ENCODE measurements around the gene JARID2. TPM values are rescaled to one million over a fixed set of nuclear protein-coding genes. Genes with fewer than 3 reads are reported as not detected.

JARID2 gene
- total and polyA plus RNA-seq, 2 of the 13 experiments (the other 11 are each of a cell fraction or from before 2014, with no cell fraction given) = 7.5 to 10.3 TPM

- TF ChIP-seq SNAPC4 (CRISPR knock-in tag; IDR thresholded peaks at IDR 0.05) (no peak), CBX2 (IDR thresholded peaks at IDR 0.05; ENCODE audit: low read depth, low read length) (no peak), CBX2 (CRISPR knock-in tag; IDR thresholded peaks at IDR 0.05; ENCODE audit: low read depth) (no peak), HIVEP1 (CRISPR knock-in tag; IDR thresholded peaks at IDR 0.05) (no peak), KMT2B (CRISPR knock-in tag; IDR thresholded peaks at IDR 0.05) (no peak), ZNF33A (CRISPR knock-in tag; IDR thresholded peaks at IDR 0.05; ENCODE audit: borderline replicate concordance) (no peak), FLYWCH1 (CRISPR knock-in tag; IDR thresholded peaks at IDR 0.05) (no peak)
Observed at GRCh38 chr6:15425947-15426346, 180.1 kb downstream of the JARID2 start (continued).

GRCh38 chr6:15426395-15426794 is 180.5 kb downstream of the JARID2 start:
- Histone ChIP-seq H2AFZ (ENCODE audit: low read length) (no peak overlapping the region), H3K79me2 (ENCODE audit: insufficient read depth, low read length) (peaks cover 4% of the 10 kb centered on the region), H3K9ac (ENCODE audit: insufficient read depth, low read depth, low read length) (no peak overlapping the region), H3K27ac (ENCODE audit: extremely low read length, insufficient read depth, low read length) (no peak overlapping the region), H3K9me3 (ENCODE audit: low read length) (no peaks in the 10 kb centered on the region), H3K27me3 (ENCODE audit: control insufficient read depth in 1 of 2, insufficient read depth in 2 of 2, low read length in 2 of 2) (no peaks in the 10 kb centered on the region), H3K4me2 (ENCODE audit: low read depth, low read length) (no peak overlapping the region), H3K4me3 (replicated peaks in 1 of 3; ENCODE audit: insufficient read depth in 1 of 3, low read depth in 2 of 3, low read length in 3 of 3) (no peak overlapping the region), H3K36me3 (replicated peaks in 1 of 2; ENCODE audit: control insufficient read depth in 1 of 2, insufficient read depth in 2 of 2, low read length in 2 of 2) (no peaks in the 10 kb centered on the region), H3K4me1 (ENCODE audit: insufficient read depth, low read length) (peaks cover 37% of the 10 kb centered on the region), H4K20me1 (ENCODE audit: insufficient read depth, low read length) (peaks cover 15% of the 10 kb centered on the region; the same call in 1 of the 2 replicates)
- ATAC-seq = no peak
- 98% methylated on average over 2 of the region's 2 CpGs for WGBS (ENCODE audit: low lambda C conversion rate)
- intact Hi-C loops (cut with micrococcal nuclease; ENCODE audit: unreplicated experiment) (no loop called here), in situ Hi-C loops (cut with HindIII; ENCODE audit: extremely low pct_ligation_motif_present, low pct_unique_long_range_greater_than_20kb) (no loop called here)
- BruUV-seq (replicated peaks) = no TSS peak
- ChIA-PET POLR2A (no interaction called here), CTCF (ENCODE audit: low intra/inter-chr PET ratio, low total read pairs) (no interaction called here)
- no peak for TF ChIP-seq IRX3 (CRISPR knock-in tag; IDR thresholded peaks at IDR 0.05; ENCODE audit: borderline replicate concordance, low read depth)
- no peak for TF ChIP-seq BCL3 (CRISPR knock-in tag; IDR thresholded peaks at IDR 0.05)
- TF ChIP-seq ZNF605 (CRISPR knock-in tag; IDR thresholded peaks at IDR 0.05) = no peak
- no peak for TF ChIP-seq KAT8 (CRISPR knock-in tag; IDR thresholded peaks at IDR 0.05)
- TF ChIP-seq ZNF431 (CRISPR knock-in tag; IDR thresholded peaks at IDR 0.05; ENCODE audit: borderline replicate concordance, low read depth) = no peak
- no peak for TF ChIP-seq BCL6 (CRISPR knock-in tag; IDR thresholded peaks at IDR 0.05)
- no peak for TF ChIP-seq ATF5 (CRISPR knock-in tag; IDR thresholded peaks at IDR 0.05; ENCODE audit: low read depth)
- no peak for FAIRE-seq
- DNase-seq (ENCODE audit: low spot score) = no peak

All from HepG2 (cell line).